B cell (primary cell): Measurements from ENCODE around the gene CARS2. TPM values are rescaled to one million over a fixed set of nuclear protein-coding genes. Genes with fewer than 3 reads are reported as not detected.
"Not testable (repeated sequence)": the region's sequence is repeated elsewhere in the genome, so short reads cannot be mapped to it uniquely, and the experiment has no call there.

Source experiments
- ATAC-seq: fragments of 200-7000 bp; cut with Tn5 transposase; one replicate; pipeline ENCODE4 v1.10.0; 2021; ENCODE audit warnings: low read depth, mild to moderate bottlenecking, moderate number of reproducible peaks, moderate library complexity
- CTCF ChIA-PET: fragments of 350-600 bp; sonication (Branson Sonifier 250); formaldehyde crosslinking; loops from one replicate; lab custom pipeline; 2021; ENCODE audit warnings: antibody characterized with exemption, inconsistent platforms; lab: Charles Lee
- POLR2A ChIA-PET: fragments of 350-600 bp; sonication (Branson Sonifier 250); formaldehyde crosslinking; loops from one replicate; lab custom pipeline; 2021; ENCODE audit warnings: antibody characterized with exemption; lab: Charles Lee
- DNase-seq: peaks from one replicate; pipeline ENCODE4 v3.0.0; 2013
- H2AFZ ChIP-seq: 2 replicates; pipeline ENCODE4 v1.6.1; 2012; ENCODE audit warnings: mild to moderate bottlenecking, low read depth, low read length; ENCODE audit not compliant: insufficient read depth, poor library complexity, severe bottlenecking
- H3K27ac ChIP-seq, 2 donors: 1 replicate in 1 of 2; 2 replicates in 1 of 2; pipeline ENCODE4 v1.5.1; 2012 to 2013; ENCODE audit warnings: low read length in 2 of 2, mild to moderate bottlenecking in 2 of 2, moderate library complexity in 1 of 2
- H3K27me3 ChIP-seq, 4 experiments: fragments of 200-600 bp in 1 of 4; sonication (generic) in 1 of 4; replicated peaks in 1 of 4; 1 replicate in 2 of 4; 2 replicates in 2 of 4; pipeline versions ENCODE4 v1.6.1 to v1.7.0; 2013 to 2016; ENCODE audit warnings: low read length in 3 of 4, mild to moderate bottlenecking in 2 of 4, mixed read lengths in 1 of 4, moderate library complexity in 1 of 4; ENCODE audit not compliant: insufficient read depth in 4 of 4, control insufficient read depth in 3 of 4; ENCODE audit errors: control extremely low read depth in 1 of 4
- H3K36me3 ChIP-seq, 2 experiments: replicated peaks in 1 of 2; 1 replicate in 1 of 2; 2 replicates in 1 of 2; pipeline versions ENCODE4 v1.6.1 to v1.7.1; 2013; ENCODE audit warnings: low read length in 1 of 2; ENCODE audit not compliant: insufficient read depth in 2 of 2, control insufficient read depth in 1 of 2; ENCODE audit errors: control extremely low read depth in 1 of 2, extremely low read depth in 1 of 2
- H3K4me1 ChIP-seq, 2 donors: fragments of 200-600 bp in 1 of 2; sonication (generic) in 1 of 2; 1 replicate in 1 of 2; 2 replicates in 1 of 2; pipeline versions ENCODE4 v1.5.1 to v1.6.1; 2013 to 2017; ENCODE audit warnings: low read length in 2 of 2; ENCODE audit not compliant: control insufficient read depth in 2 of 2, insufficient read depth in 2 of 2
- H3K4me2 ChIP-seq: replicated peaks from 2 replicates; pipeline ENCODE3; 2012; ENCODE audit warnings: mild to moderate bottlenecking, low read depth, low read length; ENCODE audit not compliant: poor library complexity, severe bottlenecking
- H3K4me3 ChIP-seq, 5 experiments: fragments of 200-600 bp in 1 of 5; sonication (generic) in 1 of 5; 1 replicate in 3 of 5; 2 replicates in 2 of 5; pipeline versions ENCODE4 v1.5.1 to v1.7.0; 2011 to 2016; ENCODE audit warnings: low read length in 4 of 5, mild to moderate bottlenecking in 4 of 5, low read depth in 2 of 5, control low read depth in 1 of 5, moderate library complexity in 1 of 5; ENCODE audit not compliant: insufficient read depth in 1 of 5; ENCODE audit errors: control extremely low read depth in 1 of 5, extremely low read depth in 1 of 5
- H3K79me2 ChIP-seq: fragments of 200-600 bp; sonication (generic); one replicate; pipeline ENCODE4 v1.6.0; 2016; ENCODE audit warnings: low read length; ENCODE audit not compliant: control insufficient read depth, insufficient read depth
- H3K9ac ChIP-seq: fragments of 200-600 bp; sonication (generic); 2 replicates; pipeline ENCODE4 v1.6.1; 2017; ENCODE audit warnings: mild to moderate bottlenecking, low read length, moderate library complexity
- H3K9me3 ChIP-seq, 3 donors: one replicate each; pipeline versions ENCODE4 v1.6.1 to v1.7.1; 2013; ENCODE audit warnings: low read length in 2 of 3; ENCODE audit not compliant: control insufficient read depth in 2 of 3, insufficient read depth in 1 of 3; ENCODE audit errors: control extremely low read depth in 1 of 3
- H4K20me1 ChIP-seq: 2 replicates; pipeline ENCODE4 v1.6.0; 2012; ENCODE audit warnings: mild to moderate bottlenecking, low read length; ENCODE audit not compliant: insufficient read depth, control insufficient read depth, poor library complexity, severe bottlenecking
- H3K27ac Mint-ChIP-seq: one replicate; pipeline ENCODE4 v1.8.0; 2021; ENCODE audit warnings: mixed read lengths
- H3K27me3 Mint-ChIP-seq: one replicate; pipeline ENCODE4 v1.8.0; 2021; ENCODE audit warnings: mixed read lengths
- H3K4me1 Mint-ChIP-seq: one replicate; pipeline ENCODE4 v1.8.0; 2021; ENCODE audit warnings: mixed read lengths
- H3K4me3 Mint-ChIP-seq: one replicate; pipeline ENCODE4 v1.8.0; 2021; ENCODE audit warnings: mixed read lengths
- H3K9me3 Mint-ChIP-seq: one replicate; pipeline ENCODE4 v1.8.0; 2022; ENCODE audit warnings: mixed read lengths; ENCODE audit not compliant: insufficient read depth
- EZH2 ChIP-seq: IDR thresholded peaks from 2 replicates; pipeline ENCODE4 v1.6.1; 2012; ENCODE audit warnings: borderline replicate concordance, low read depth, mild to moderate bottlenecking, moderate library complexity, low read length; ENCODE audit not compliant: insufficient read depth, poor library complexity, severe bottlenecking
- WGBS: methylation state at CpG from one replicate; pipeline ENCODE4 v1.1.5; 2013; ENCODE audit warnings: missing lambda C conversion rate; ENCODE audit not compliant: insufficient coverage; 5-methylcytosine and 5-hydroxymethylcytosine counted together
- intact Hi-C: fragments of 100-400 bp; cut with micrococcal nuclease; formaldehyde crosslinking; loops from one replicate; pipeline ENCODE4 v1.10.0; 2022
- polyA plus RNA-seq: library from polyadenylated mRNA; depleted of rRNA; stranded (reverse); fragments of >200 nt; gene quantifications from 2 replicates; pipeline ENCODE4 v1.2.3, GENCODE V29; 2012
- total RNA-seq, 2 donors: library from RNA; stranded (reverse); fragments of 120-200 nt in 1 of 2; gene quantifications; 1 replicate in 1 of 2; 2 replicates in 1 of 2; pipeline versions ENCODE4 v1.2.3 to v1.2.4, GENCODE V29; 2013 to 2022
- TF ChIP-seq, protein P1 (sequence below): fragments of 200-600 bp; IDR thresholded peaks from one replicate; pipeline ENCODE4 v1.8.0; 2022; ENCODE audit warnings: antibody characterized with exemption, mild to moderate bottlenecking

The CARS2 gene
- total and polyA plus RNA-seq, 2 donors (not counting 1 experiment from before 2014, with no cell fraction given): 154 to 188 TPM

DNA sequence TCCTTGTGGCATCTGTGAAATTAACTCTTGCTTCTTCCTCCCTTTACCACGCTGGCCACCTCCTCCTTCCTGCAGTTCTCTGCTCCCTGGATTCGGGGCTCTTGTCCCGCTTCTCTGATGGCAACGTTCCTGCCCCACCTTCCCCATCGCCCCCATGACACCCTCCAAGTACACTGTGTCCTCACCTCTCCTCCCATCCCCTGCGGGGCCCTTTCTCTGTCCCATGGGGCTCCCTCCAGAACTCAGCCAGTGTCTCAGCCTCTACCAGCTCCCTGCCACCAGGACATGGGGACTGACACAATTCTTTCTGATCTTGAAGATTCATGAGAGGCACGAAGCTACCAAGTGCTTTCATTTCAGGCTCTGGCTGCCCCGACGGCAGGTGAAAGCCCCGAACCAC, 9.1 kb downstream of the CARS2 start:
- POLR2A ChIA-PET: no interaction called here
- Histone ChIP-seq H3K9ac (no peak overlapping the region), H3K9me3 (no peaks in the 10 kb centered on the region), H3K4me3 (no peak overlapping the region), H3K4me1 (peaks cover 13 to 18% of the 10 kb centered on the region in 2 donors), H3K36me3 (peaks cover 4 to 61% of the 10 kb centered on the region in 2 experiments), H3K4me2 (no peak overlapping the region), H4K20me1 (peaks cover 43% of the 10 kb centered on the region), H3K27me3 (no peaks in the 10 kb centered on the region), H3K79me2 (peaks cover 41% of the 10 kb centered on the region), H2AFZ (no peak overlapping the region), H3K27ac (no peak overlapping the region)
- H3K27ac Mint-ChIP-seq: no peak overlapping the region
- no peaks in the 10 kb centered on the region for H3K9me3 Mint-ChIP-seq
- CTCF ChIA-PET: interaction anchor here (1.0 kb wide), 1 partner anchor 11 kb away, joined by 6 read pairs; no protein-coding TSS in a partner anchor
- ATAC-seq (no peak), DNase-seq (no peak)
- WGBS: 94% methylated on average over 10 of the region's 10 CpGs
- intact Hi-C loops: no loop called here
- no peak overlapping the region for H3K4me3 Mint-ChIP-seq
- no peaks in the 10 kb centered on the region for H3K27me3 Mint-ChIP-seq
- H3K4me1 Mint-ChIP-seq: peaks cover 29% of the 10 kb centered on the region
- TF ChIP-seq EZH2: no peak
- TF ChIP-seq, protein P1, sequence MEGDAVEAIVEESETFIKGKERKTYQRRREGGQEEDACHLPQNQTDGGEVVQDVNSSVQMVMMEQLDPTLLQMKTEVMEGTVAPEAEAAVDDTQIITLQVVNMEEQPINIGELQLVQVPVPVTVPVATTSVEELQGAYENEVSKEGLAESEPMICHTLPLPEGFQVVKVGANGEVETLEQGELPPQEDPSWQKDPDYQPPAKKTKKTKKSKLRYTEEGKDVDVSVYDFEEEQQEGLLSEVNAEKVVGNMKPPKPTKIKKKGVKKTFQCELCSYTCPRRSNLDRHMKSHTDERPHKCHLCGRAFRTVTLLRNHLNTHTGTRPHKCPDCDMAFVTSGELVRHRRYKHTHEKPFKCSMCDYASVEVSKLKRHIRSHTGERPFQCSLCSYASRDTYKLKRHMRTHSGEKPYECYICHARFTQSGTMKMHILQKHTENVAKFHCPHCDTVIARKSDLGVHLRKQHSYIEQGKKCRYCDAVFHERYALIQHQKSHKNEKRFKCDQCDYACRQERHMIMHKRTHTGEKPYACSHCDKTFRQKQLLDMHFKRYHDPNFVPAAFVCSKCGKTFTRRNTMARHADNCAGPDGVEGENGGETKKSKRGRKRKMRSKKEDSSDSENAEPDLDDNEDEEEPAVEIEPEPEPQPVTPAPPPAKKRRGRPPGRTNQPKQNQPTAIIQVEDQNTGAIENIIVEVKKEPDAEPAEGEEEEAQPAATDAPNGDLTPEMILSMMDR: no peak

DNA sequence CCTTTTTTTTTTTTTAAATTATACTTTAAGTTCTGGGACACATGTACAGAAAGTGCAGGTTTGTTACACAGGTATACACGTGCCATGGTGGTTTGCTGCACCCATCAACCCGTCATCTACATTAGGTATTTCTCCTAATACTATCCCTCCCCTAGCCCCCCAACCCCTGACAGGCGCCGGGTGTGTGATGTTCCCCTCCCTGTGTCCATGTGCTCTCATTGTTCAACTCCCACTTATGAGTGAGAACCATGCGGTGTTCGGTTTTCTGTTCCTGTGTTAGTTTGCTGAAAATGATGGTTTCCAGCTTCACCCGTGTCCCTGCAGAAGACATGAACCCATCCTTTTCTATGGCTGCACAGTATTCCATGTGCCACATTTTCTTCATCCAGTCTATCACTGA, 10.1 kb downstream of the CARS2 start:
- 100% methylated on average over 3 of the region's 7 CpGs for WGBS

More for the DNA sequence above, 10.1 kb downstream of the CARS2 start:
- intact Hi-C loops, H3K4me3 Mint-ChIP-seq, H3K27ac Mint-ChIP-seq, DNase-seq, H3K9me3 ChIP-seq, ATAC-seq, H3K9me3 Mint-ChIP-seq, H2AFZ ChIP-seq, POLR2A ChIA-PET, H3K4me2 ChIP-seq, CTCF ChIA-PET, H3K27ac ChIP-seq, H3K27me3 Mint-ChIP-seq, H3K4me3 ChIP-seq, H3K9ac ChIP-seq, H3K27me3 ChIP-seq: not testable (repeated sequence)
- peaks cover 27% of the 10 kb centered on the region for H3K4me1 Mint-ChIP-seq
- peaks cover 33% of the 10 kb centered on the region for H3K79me2 ChIP-seq
- peaks cover 4 to 60% of the 10 kb centered on the region in 2 experiments for H3K36me3 ChIP-seq
- H3K4me1 ChIP-seq: peaks cover 13 to 18% of the 10 kb centered on the region in 2 donors
- peaks cover 35% of the 10 kb centered on the region for H4K20me1 ChIP-seq
